KMS-11 (cell line): Measurements from ENCODE around the gene KISS1R.

ENCODE experiments used
- H2AFZ ChIP-seq: fragments of 200-600 bp; sonication (generic); 2 replicates; pipeline ENCODE4 v1.6.1; 2016; ENCODE audit warnings: antibody characterized with exemption, mixed run types, low read depth
- H3K27ac ChIP-seq: fragments of 200-600 bp; sonication (generic); 2 replicates; pipeline ENCODE4 v1.6.1; 2016; ENCODE audit warnings: mild to moderate bottlenecking, mixed run types
- H3K27me3 ChIP-seq: fragments of 200-600 bp; sonication (generic); 2 replicates; pipeline ENCODE4 v1.6.1; 2017; ENCODE audit warnings: mild to moderate bottlenecking, low read depth, mixed run types, moderate library complexity; ENCODE audit not compliant: insufficient read depth
- H3K36me3 ChIP-seq: fragments of 200-600 bp; sonication (generic); 2 replicates; pipeline ENCODE4 v1.6.1; 2017; ENCODE audit warnings: mild to moderate bottlenecking, mixed run types; ENCODE audit not compliant: insufficient read depth
- H3K4me1 ChIP-seq: fragments of 200-600 bp; sonication (generic); 2 replicates; pipeline ENCODE4 v1.6.1; 2016; ENCODE audit warnings: mild to moderate bottlenecking, low read depth, mixed run types; ENCODE audit not compliant: poor library complexity, severe bottlenecking
- H3K4me2 ChIP-seq: fragments of 200-600 bp; sonication (generic); 2 replicates; pipeline ENCODE4 v1.7.0; 2016; ENCODE audit warnings: mild to moderate bottlenecking, mixed run types
- H3K4me3 ChIP-seq: fragments of 200-600 bp; sonication (generic); IDR thresholded peaks from 2 replicates; pipeline ENCODE4 v1.6.1; 2017; ENCODE audit warnings: low read depth, low read length, mixed read lengths; ENCODE audit not compliant: insufficient read depth
- H3K79me2 ChIP-seq: fragments of 200-600 bp; sonication (generic); 2 replicates; pipeline ENCODE4 v1.6.1; 2016; ENCODE audit warnings: low read depth, mixed run types; ENCODE audit not compliant: insufficient read depth
- H3K9ac ChIP-seq: fragments of 200-600 bp; sonication (generic); 2 replicates; pipeline ENCODE4 v1.6.1; 2016; ENCODE audit warnings: mild to moderate bottlenecking, mixed run types
- H4K20me1 ChIP-seq: fragments of 200-600 bp; sonication (generic); 2 replicates; pipeline ENCODE4 v1.6.1; 2016; ENCODE audit warnings: mild to moderate bottlenecking, mixed run types; ENCODE audit not compliant: insufficient read depth
- CTCF ChIP-seq: fragments of 200-600 bp; sonication (generic); conservative IDR thresholded peaks from 2 replicates; pipeline ENCODE4 v1.6.1; 2017; ENCODE audit warnings: low read depth, mild to moderate bottlenecking, antibody characterized with exemption, low read length, moderate library complexity, mixed read lengths

Gene KISS1R

GRCh38 chr19:896434-896833 lies 20.7 kb upstream of the KISS1R start:
- Histone ChIP-seq H3K79me2 (peaks cover 5% of the 10 kb centered on the region; the same call in 1 of the 2 replicates), H3K9ac (no peak overlapping the region), H3K27me3 (no peaks in the 10 kb centered on the region), H3K4me1 (no peaks in the 10 kb centered on the region), H3K4me2 (no peak overlapping the region), H4K20me1 (no peaks in the 10 kb centered on the region), H3K4me3 (no peak overlapping the region), H3K36me3 (no peaks in the 10 kb centered on the region), H2AFZ (no peak overlapping the region), H3K27ac (no peak overlapping the region)
- no peak for TF ChIP-seq CTCF

GRCh38 chr19:896999-897398 lies 20.1 kb upstream of the KISS1R start:
- Histone ChIP-seq H3K27me3 (no peaks in the 10 kb centered on the region), H3K36me3 (no peaks in the 10 kb centered on the region), H3K79me2 (peaks cover 5% of the 10 kb centered on the region; the same call in 1 of the 2 replicates), H3K4me1 (no peaks in the 10 kb centered on the region), H3K9ac (no peak overlapping the region), H3K4me2 (no peak overlapping the region), H3K4me3 (no peak overlapping the region), H3K27ac (no peak overlapping the region), H4K20me1 (no peaks in the 10 kb centered on the region), H2AFZ (no peak overlapping the region)
- no peak for TF ChIP-seq CTCF

- Histone ChIP-seq H3K27ac (no peak overlapping the region), H4K20me1 (no peaks in the 10 kb centered on the region), H3K4me2 (no peak overlapping the region), H3K4me3 (no peak overlapping the region), H3K27me3 (no peaks in the 10 kb centered on the region), H3K36me3 (no peaks in the 10 kb centered on the region), H3K4me1 (no peaks in the 10 kb centered on the region), H2AFZ (no peak overlapping the region), H3K9ac (no peak overlapping the region), H3K79me2 (no peaks in the 10 kb centered on the region)
- no peak for TF ChIP-seq CTCF
Measured at GRCh38 chr19:897442-898039, 19.6 kb upstream of the KISS1R start.

GRCh38 chr19:898663-899062 lies 18.5 kb upstream of the KISS1R start:
- no peaks in the 10 kb centered on the region for H3K36me3 ChIP-seq
- no peak overlapping the region for H3K9ac ChIP-seq
- no peak overlapping the region for H3K27ac ChIP-seq
- H3K27me3 ChIP-seq: no peaks in the 10 kb centered on the region
- no peaks in the 10 kb centered on the region for H4K20me1 ChIP-seq
- TF ChIP-seq CTCF: no peak
- H2AFZ ChIP-seq: no peak overlapping the region
- H3K4me3 ChIP-seq: no peak overlapping the region
- H3K79me2 ChIP-seq: no peaks in the 10 kb centered on the region
- no peak overlapping the region for H3K4me2 ChIP-seq
- no peaks in the 10 kb centered on the region for H3K4me1 ChIP-seq
